H9 (cell line): ENCODE results near the gene ABHD14A. TPM values are rescaled to one million over a fixed set of nuclear protein-coding genes. Genes with fewer than 3 reads are reported as not detected.

Experiments used
- DNase-seq: peaks from one replicate; pipeline ENCODE4 v3.0.0-alpha.2; 2017
- H2AFZ ChIP-seq: one replicate; pipeline ENCODE4 v1.6.1; 2013; ENCODE audit warnings: mild to moderate bottlenecking, low read length, control low read depth, moderate library complexity
- H2AK5ac ChIP-seq: 2 replicates; pipeline ENCODE4 v1.6.1; 2013; ENCODE audit warnings: low read length, control low read depth, mixed read lengths; ENCODE audit not compliant: insufficient read length
- H2BK120ac ChIP-seq: one replicate; pipeline ENCODE4 v1.6.1; 2013; ENCODE audit warnings: low read depth, mild to moderate bottlenecking, low read length, control low read depth, inconsistent platforms; ENCODE audit not compliant: poor library complexity, severe bottlenecking
- H2BK12ac ChIP-seq: 2 replicates; pipeline ENCODE4 v1.6.1; 2013; ENCODE audit warnings: low read length, control low read depth, mixed read lengths, low read depth; ENCODE audit not compliant: insufficient read length
- H2BK15ac ChIP-seq: 2 replicates; pipeline ENCODE4 v1.6.1; 2013; ENCODE audit warnings: low read depth, low read length, control low read depth
- H2BK20ac ChIP-seq: one replicate; pipeline ENCODE4 v1.6.1; 2013; ENCODE audit warnings: low read depth, mild to moderate bottlenecking, low read length, control low read depth, inconsistent platforms; ENCODE audit not compliant: poor library complexity, severe bottlenecking
- H2BK5ac ChIP-seq: 2 replicates; pipeline ENCODE4 v1.6.1; 2013; ENCODE audit warnings: low read length, control low read depth, mixed read lengths; ENCODE audit not compliant: insufficient read length
- H3K14ac ChIP-seq: 2 replicates; pipeline ENCODE4 v1.6.1; 2013; ENCODE audit warnings: low read length, control low read depth; ENCODE audit not compliant: insufficient read depth
- H3K18ac ChIP-seq: 2 replicates; pipeline ENCODE4 v1.6.1; 2013; ENCODE audit warnings: low read depth, mild to moderate bottlenecking, mixed read lengths, low read length, control low read depth; ENCODE audit not compliant: insufficient read length
- H3K23ac ChIP-seq: 2 replicates; pipeline ENCODE4 v1.6.1; 2013; ENCODE audit warnings: low read length, control low read depth, mixed read lengths, low read depth; ENCODE audit not compliant: insufficient read length
- H3K23me2 ChIP-seq: 2 replicates; pipeline ENCODE4 v1.6.1; 2013; ENCODE audit warnings: low read depth, mild to moderate bottlenecking, mixed read lengths, low read length, control low read depth; ENCODE audit not compliant: insufficient read length, poor library complexity, severe bottlenecking
- H3K27ac ChIP-seq: 2 replicates; pipeline ENCODE4 v1.5.1; 2013; ENCODE audit warnings: low read length, control low read depth, mixed read lengths, low read depth; ENCODE audit not compliant: insufficient read length
- H3K27me3 ChIP-seq: 2 replicates; pipeline ENCODE4 v1.6.1; 2013; ENCODE audit warnings: low read length, control low read depth, inconsistent platforms; ENCODE audit not compliant: insufficient read depth
- H3K4ac ChIP-seq: 2 replicates; pipeline ENCODE4 v1.6.1; 2013; ENCODE audit warnings: low read depth, mild to moderate bottlenecking, control low read depth, inconsistent platforms, low read length, moderate library complexity
- H3K4me1 ChIP-seq: 2 replicates; pipeline ENCODE4 v1.6.1; 2013; ENCODE audit warnings: low read length, control low read depth, inconsistent platforms; ENCODE audit not compliant: insufficient read depth
- H3K4me2 ChIP-seq: 2 replicates; pipeline ENCODE4 v1.6.1; 2013; ENCODE audit warnings: low read length, control low read depth, mixed read lengths; ENCODE audit not compliant: insufficient read length, insufficient read depth
- H3K56ac ChIP-seq: 2 replicates; pipeline ENCODE4 v1.6.1; 2013; ENCODE audit warnings: low read depth, mild to moderate bottlenecking, mixed read lengths, low read length, control low read depth; ENCODE audit not compliant: insufficient read length
- H3K79me1 ChIP-seq: 2 replicates; pipeline ENCODE4 v1.6.1; 2013; ENCODE audit warnings: low read depth, mild to moderate bottlenecking, moderate library complexity, low read length, control low read depth, inconsistent platforms; ENCODE audit not compliant: insufficient read depth, poor library complexity, severe bottlenecking
- H3K79me2 ChIP-seq: 2 replicates; pipeline ENCODE4 v1.6.1; 2013; ENCODE audit warnings: low read length, control low read depth, inconsistent platforms; ENCODE audit not compliant: insufficient read depth
- H3K9ac ChIP-seq: 2 replicates; pipeline ENCODE4 v1.6.1; 2013; ENCODE audit warnings: low read length, control low read depth, mixed read lengths; ENCODE audit not compliant: insufficient read length; ENCODE audit errors: extremely low read depth
- H3K9me3 ChIP-seq: one replicate; pipeline ENCODE4 v1.6.1; 2013; ENCODE audit warnings: low read depth, low read length, inconsistent platforms; ENCODE audit not compliant: control insufficient read depth
- H3T11ph ChIP-seq: one replicate; pipeline ENCODE4 v1.6.1; 2013; ENCODE audit warnings: mild to moderate bottlenecking, low read length, control low read depth, inconsistent platforms
- H4K20me1 ChIP-seq: one replicate; pipeline ENCODE4 v1.6.1; 2013; ENCODE audit not compliant: control insufficient read depth, insufficient read length, insufficient read depth
- H4K5ac ChIP-seq: 2 replicates; pipeline ENCODE4 v1.6.1; 2013; ENCODE audit warnings: low read depth, mild to moderate bottlenecking, mixed read lengths, low read length, control low read depth; ENCODE audit not compliant: insufficient read length
- H4K8ac ChIP-seq: replicated peaks from 2 replicates; pipeline ENCODE4 v1.6.1; 2013; ENCODE audit warnings: low read length, control low read depth, mixed read lengths, low read depth; ENCODE audit not compliant: insufficient read length
- H4K91ac ChIP-seq: 2 replicates; pipeline ENCODE4 v1.6.1; 2013; ENCODE audit warnings: low read depth, mild to moderate bottlenecking, moderate library complexity, mixed read lengths, low read length, control low read depth; ENCODE audit not compliant: insufficient read length
- H3K27ac Mint-ChIP-seq, 3 experiments: 2 replicates in 2 of 3; 3 replicates in 1 of 3; pipeline ENCODE4 v1.8.0; 2020 to 2021; ENCODE audit warnings: mixed read lengths in 3 of 3, mild to moderate bottlenecking in 1 of 3, moderate library complexity in 1 of 3
- H3K27me3 Mint-ChIP-seq: 2 replicates; pipeline ENCODE4 v1.8.0; 2021; ENCODE audit warnings: low read depth, mild to moderate bottlenecking, moderate library complexity, mixed read lengths
- H3K36me3 Mint-ChIP-seq, 3 experiments: 2 replicates in 2 of 3; 3 replicates in 1 of 3; pipeline ENCODE4 v1.8.0; 2020 to 2021; ENCODE audit warnings: low read depth in 3 of 3, mixed read lengths in 3 of 3; ENCODE audit not compliant: insufficient read depth in 1 of 3
- H3K4me1 Mint-ChIP-seq, 2 experiments: 2 replicates each; pipeline ENCODE4 v1.8.0; 2020; ENCODE audit warnings: mixed read lengths in 2 of 2
- H3K4me3 Mint-ChIP-seq, 2 experiments: 2 replicates in 1 of 2; 3 replicates in 1 of 2; pipeline ENCODE4 v1.8.0; 2020 to 2021; ENCODE audit warnings: mild to moderate bottlenecking in 2 of 2, mixed read lengths in 2 of 2, moderate library complexity in 1 of 2
- H3K9me3 Mint-ChIP-seq, 2 experiments: 2 replicates in 1 of 2; 3 replicates in 1 of 2; pipeline ENCODE4 v1.8.0; 2020; ENCODE audit warnings: mild to moderate bottlenecking in 2 of 2, mixed read lengths in 2 of 2, moderate library complexity in 1 of 2
- CTCF ChIP-seq: fragments of 200-600 bp; sonication (generic); conservative IDR thresholded peaks from 3 replicates; pipeline ENCODE4 v1.8.0; 2021; ENCODE audit warnings: antibody characterized with exemption, mild to moderate bottlenecking
- WGBS: extraction: QIAGEN DNeasy Blood & Tissue Kit; methylation state at CpG from one replicate; pipeline ENCODE4 v1.1.7; 2013; ENCODE audit warnings: missing lambda C conversion rate, low lambda C conversion rate, mixed read lengths; ENCODE audit not compliant: insufficient read length; ENCODE audit errors: extremely low coverage; 5-methylcytosine and 5-hydroxymethylcytosine counted together
- total RNA-seq: library from RNA; stranded (reverse); gene quantifications from 2 replicates; pipeline ENCODE4 v1.2.1, GENCODE V29; 2021

ABHD14A gene
- total RNA-seq, 1 experiment from 2014 or later: 3.1 TPM

DNA sequence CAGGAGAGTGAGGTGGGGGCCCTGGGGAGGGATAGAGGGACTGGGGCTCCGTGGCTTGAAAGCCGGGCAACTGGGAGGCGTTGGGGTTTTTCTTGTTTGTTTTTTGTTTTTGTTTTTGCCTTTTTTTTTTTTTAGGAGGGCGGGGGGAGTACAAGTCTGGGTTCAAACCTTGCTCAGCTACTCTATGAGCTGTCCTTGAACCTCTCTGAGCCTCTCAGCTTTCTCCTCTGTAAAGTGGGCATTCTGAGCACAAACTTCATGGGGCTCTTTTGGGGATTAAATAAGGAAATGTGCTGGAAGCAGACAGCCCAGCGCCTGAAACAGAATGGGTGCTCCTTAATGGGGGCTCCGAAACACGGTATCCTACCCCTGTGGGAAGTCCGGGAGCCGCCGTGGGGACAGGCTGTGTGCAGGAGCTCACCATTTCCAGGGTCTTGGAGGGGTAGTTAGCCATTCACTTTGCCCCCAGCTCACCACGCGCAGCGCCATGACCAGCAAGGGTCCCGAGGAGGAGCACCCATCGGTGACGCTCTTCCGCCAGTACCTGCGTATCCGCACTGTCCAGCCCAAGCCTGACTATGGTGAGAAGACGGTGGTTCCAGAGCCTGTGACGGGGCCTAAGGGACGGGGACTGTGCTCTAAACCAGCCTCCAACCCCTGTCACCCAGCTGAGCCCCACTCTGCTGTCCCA is 8.9 kb downstream of the ABHD14A start:
- H2BK120ac ChIP-seq: no peak overlapping the region
- peaks cover 6% of the 10 kb centered on the region for H3K23me2 ChIP-seq
- no peak overlapping the region for H4K8ac ChIP-seq
- no peak overlapping the region for H2AK5ac ChIP-seq
- peak overlapping the region; percentile 86 for H3K4me2 ChIP-seq
- no peak for DNase-seq
- no peak overlapping the region for H2BK5ac ChIP-seq
- no peaks in the 10 kb centered on the region for H3K79me1 ChIP-seq
- no peak overlapping the region for H3K4ac ChIP-seq
- Mint-ChIP-seq H3K4me1 (peaks cover 16 to 26% of the 10 kb centered on the region in 2 experiments), H3K9me3 (peaks cover 0 to 2% of the 10 kb centered on the region in 2 experiments; a peak in 2 of 5 replicates), H3K4me3 (peak overlapping the region; percentile 68 to 88), H3K27me3 (no peaks in the 10 kb centered on the region; the same call in 1 of the 2 replicates), H3K27ac (peak overlapping the region; percentile 70 to 99 (median 95); a peak in 5 of 7 replicates), H3K36me3 (peaks cover 0 to 3% (median 2%) of the 10 kb centered on the region in 3 experiments; a peak in 4 of 7 replicates)
- H4K5ac ChIP-seq: peak overlapping the region; percentile 36
- no peak overlapping the region for H2AFZ ChIP-seq
- H4K20me1 ChIP-seq: peaks cover 3% of the 10 kb centered on the region
- H2BK20ac ChIP-seq: no peak overlapping the region
- peak overlapping the region; percentile 44 for H3K18ac ChIP-seq
- no peak overlapping the region for H3T11ph ChIP-seq
- H2BK15ac ChIP-seq: no peak overlapping the region
- H3K27ac ChIP-seq: no peak overlapping the region
- H3K56ac ChIP-seq: no peak overlapping the region
- no CpG with 5 or more reads among the region's 22 CpGs for WGBS
- peak overlapping the region; percentile 47 for H4K91ac ChIP-seq
- H2BK12ac ChIP-seq: no peak overlapping the region
- TF ChIP-seq CTCF: no peak
- H3K27me3 ChIP-seq: no peaks in the 10 kb centered on the region
- H3K9ac ChIP-seq: peak overlapping the region; percentile 31
- peaks cover 3% of the 10 kb centered on the region; the same call in 1 of the 2 replicates for H3K4me1 ChIP-seq
- no peaks in the 10 kb centered on the region for H3K79me2 ChIP-seq
- H3K9me3 ChIP-seq: no peaks in the 10 kb centered on the region
- peak overlapping the region; percentile 77 for H3K14ac ChIP-seq
- no peak overlapping the region for H3K23ac ChIP-seq
